ENCODE results near the gene B3GALT5.

B3GALT5 gene

DNA sequence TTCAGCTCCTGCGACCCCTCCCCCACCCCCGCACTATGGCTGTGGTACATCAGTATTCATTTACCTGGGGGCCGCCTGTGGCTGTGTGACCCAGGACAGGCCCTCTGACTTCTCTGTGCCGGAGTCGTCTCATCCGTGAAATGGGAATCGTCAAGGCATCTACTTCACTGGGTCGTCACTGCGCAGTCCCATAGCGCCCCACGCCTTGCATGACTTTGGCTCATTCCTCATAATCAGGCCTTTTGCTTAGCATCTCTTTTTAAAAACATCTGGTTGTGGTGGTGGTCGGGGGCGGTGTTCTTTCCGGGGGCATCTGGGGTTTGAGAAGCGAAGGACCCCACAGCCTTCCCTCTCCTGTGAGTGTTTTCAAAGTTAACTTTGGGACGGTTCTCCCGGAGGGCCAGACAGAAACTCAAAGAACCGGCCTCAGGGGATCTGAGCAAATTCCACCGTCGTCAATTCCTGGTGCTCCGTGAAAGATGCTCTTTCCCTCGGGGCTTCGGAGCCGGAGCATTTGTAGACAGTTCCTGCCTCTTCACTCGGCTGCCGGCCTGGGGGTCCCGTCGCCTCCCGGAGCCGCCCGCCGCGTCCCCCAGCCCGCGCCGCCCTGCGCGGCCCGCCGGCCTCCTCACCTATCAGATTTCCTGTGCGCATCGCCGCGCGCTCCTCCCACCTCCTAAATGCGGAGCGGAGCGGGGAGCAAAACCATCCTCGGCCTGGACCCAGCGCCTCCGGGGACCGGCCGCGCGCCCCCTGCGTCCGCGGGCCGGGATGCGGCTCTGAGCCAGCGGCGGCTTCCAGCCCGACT is at the start of gene B3GALT5:
Gene B3GALT5, plus strand, starts transcription at position 708 of the 808 bp plus-strand sequence. CDS start 47,620 bp downstream, outside the sequence.
- TF ChIP-seq CTCF (IDR thresholded peaks at IDR 0.05; ENCODE audit: low read depth, low read length, missing control alignments): no peak
- DNase-seq (ENCODE audit: low read depth): no peak
- H3K4me3 ChIP-seq (ENCODE audit: low read depth, low read length): no peak within 1 kb of the TSS

- DNase-seq (ENCODE audit: low read depth): no peak
- no peak for TF ChIP-seq CTCF (IDR thresholded peaks at IDR 0.05; ENCODE audit: low read depth, low read length, missing control alignments)
- H3K4me3 ChIP-seq (ENCODE audit: low read depth, low read length): no peak overlapping the region
Observed at GRCh38 chr21:39564200-39564599, 48.5 kb upstream of the B3GALT5 start.

DNA sequence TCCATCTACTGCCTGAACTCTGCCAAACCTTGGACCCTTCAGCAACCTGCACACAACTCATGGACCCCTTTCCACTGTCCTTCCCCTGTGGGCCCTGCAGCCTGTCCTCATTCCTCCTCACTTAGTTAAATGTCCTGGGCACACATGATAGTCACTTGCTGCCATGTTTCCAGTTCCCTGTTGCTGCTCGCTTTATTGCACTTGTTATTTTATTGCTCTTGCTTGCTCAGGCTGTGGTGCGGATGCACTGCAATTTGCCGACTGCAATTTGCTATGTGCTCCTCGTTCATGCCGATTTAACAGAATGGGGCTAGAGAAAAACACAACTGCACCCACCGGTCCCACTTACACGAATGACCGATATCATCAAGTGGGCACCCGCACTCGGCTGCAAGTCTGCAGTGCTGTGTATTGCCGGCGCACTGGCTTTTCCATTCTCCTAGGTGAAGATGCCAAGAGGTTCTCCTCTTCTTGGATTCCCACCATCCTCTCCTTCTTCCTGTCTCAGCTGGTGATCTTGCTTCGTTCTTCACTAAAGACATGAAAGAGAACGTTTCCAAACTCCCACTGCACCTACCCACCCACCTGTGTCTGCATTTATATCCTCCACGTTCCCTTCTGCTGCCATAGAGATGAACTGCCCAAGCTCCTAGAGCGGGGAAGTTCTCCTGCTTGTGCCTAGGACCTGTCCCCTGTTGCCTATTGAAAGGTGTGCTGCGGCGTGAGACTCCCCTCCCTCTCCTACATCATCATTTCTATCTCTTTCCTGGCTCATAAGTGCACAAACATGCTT is 45.4 kb upstream of the B3GALT5 start:
- no peak overlapping the region for H3K4me3 ChIP-seq (ENCODE audit: low read depth, low read length)
- TF ChIP-seq CTCF (IDR thresholded peaks at IDR 0.05; ENCODE audit: low read depth, low read length, missing control alignments): no peak
- no peak for DNase-seq (ENCODE audit: low read depth)

- TF ChIP-seq CTCF (IDR thresholded peaks at IDR 0.05; ENCODE audit: low read depth, low read length, missing control alignments): no peak
- H3K4me3 ChIP-seq (ENCODE audit: low read depth, low read length): no peak overlapping the region
- DNase-seq (ENCODE audit: low read depth): no peak
Observed at GRCh38 chr21:39568361-39568760, 44.4 kb upstream of the B3GALT5 start.

GRCh38 chr21:39575775-39576174 is 37.0 kb upstream of the B3GALT5 start:
- no peak for TF ChIP-seq CTCF (IDR thresholded peaks at IDR 0.05; ENCODE audit: low read depth, low read length, missing control alignments)
- DNase-seq (ENCODE audit: low read depth): no peak

DNA sequence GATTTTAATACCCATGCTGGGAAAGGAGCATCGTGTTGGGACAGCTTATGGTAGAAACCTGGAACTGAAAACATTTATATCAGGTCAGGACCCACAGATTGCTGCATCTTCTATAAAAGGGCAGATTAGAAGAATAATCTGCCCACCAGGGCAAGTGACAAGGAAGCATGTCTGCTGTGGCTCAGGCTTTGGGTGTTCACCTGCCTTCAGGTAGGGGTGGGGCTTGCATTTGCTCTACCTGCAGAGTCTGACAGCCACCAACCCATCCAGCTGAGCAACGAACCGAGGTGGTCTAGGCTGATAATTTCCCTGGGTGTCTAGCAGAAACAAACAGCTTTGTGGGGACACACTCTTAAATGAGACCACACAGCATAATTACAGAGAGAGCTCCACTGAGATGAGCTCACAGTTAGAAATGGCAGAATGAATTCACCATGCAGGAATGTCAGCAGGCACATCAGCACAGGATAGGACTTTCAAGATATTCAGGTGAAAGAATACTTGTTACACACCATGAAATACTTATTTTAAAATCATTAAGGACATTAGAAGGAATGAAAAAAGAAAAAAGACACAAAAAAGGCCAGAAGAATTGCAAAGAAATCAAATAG is 36.1 kb upstream of the B3GALT5 start:
- no peak overlapping the region for H3K4me3 ChIP-seq (ENCODE audit: low read depth, low read length)
- TF ChIP-seq CTCF (IDR thresholded peaks at IDR 0.05; ENCODE audit: low read depth, low read length, missing control alignments): no peak
- DNase-seq (ENCODE audit: low read depth): no peak

More at GRCh38 chr21:39575775-39576174, 37.0 kb upstream of the B3GALT5 start:
- H3K4me3 ChIP-seq (ENCODE audit: low read depth, low read length): no peak overlapping the region
